ENCODE measurements around the gene WHRN. TPM values are rescaled to one million over a fixed set of nuclear protein-coding genes. Genes with fewer than 3 reads are reported as not detected.
A peak's percentile ranks its signal among the peaks of the same experiment; 100 is the strongest.

The WHRN gene
- polyA plus RNA-seq, 1 donor from 2014 or later: 2.5 TPM

- Histone ChIP-seq H3K9ac (ENCODE audit: low read length) (peak overlapping the region; percentile 73), H2AFZ (ENCODE audit: low read depth, low read length) (peak overlapping the region; percentile 62), H3K9me2 (ENCODE audit: insufficient read depth, low read length) (no peaks in the 10 kb centered on the region), H3K9me3 (ENCODE audit: low read length) (no peaks in the 10 kb centered on the region), H3K27ac (ENCODE audit: low read length) (peak overlapping the region; percentile 59), H3K4me2 (ENCODE audit: low read length) (peak overlapping the region; percentile 83), H3K36me3 (ENCODE audit: insufficient read depth, low read length) (no peaks in the 10 kb centered on the region), H3K4me3 (ENCODE audit: low read length) (peak overlapping the region; percentile 84), H3F3A (ENCODE audit: insufficient read depth, low read length, poor library complexity, severe bottlenecking) (peaks cover 10% of the 10 kb centered on the region), H3K79me2 (replicated peaks; ENCODE audit: insufficient read depth, low read length) (peaks cover 2% of the 10 kb centered on the region), H4K20me1 (ENCODE audit: insufficient read depth) (no peaks in the 10 kb centered on the region), H3K27me3 (ENCODE audit: insufficient read depth, low read depth, low read length) (no peaks in the 10 kb centered on the region)
- no peak for TF ChIP-seq MXI1 (conservative IDR thresholded peaks at IDR 0.05; ENCODE audit: poor library complexity, severe bottlenecking)
- TF ChIP-seq, protein P1, sequence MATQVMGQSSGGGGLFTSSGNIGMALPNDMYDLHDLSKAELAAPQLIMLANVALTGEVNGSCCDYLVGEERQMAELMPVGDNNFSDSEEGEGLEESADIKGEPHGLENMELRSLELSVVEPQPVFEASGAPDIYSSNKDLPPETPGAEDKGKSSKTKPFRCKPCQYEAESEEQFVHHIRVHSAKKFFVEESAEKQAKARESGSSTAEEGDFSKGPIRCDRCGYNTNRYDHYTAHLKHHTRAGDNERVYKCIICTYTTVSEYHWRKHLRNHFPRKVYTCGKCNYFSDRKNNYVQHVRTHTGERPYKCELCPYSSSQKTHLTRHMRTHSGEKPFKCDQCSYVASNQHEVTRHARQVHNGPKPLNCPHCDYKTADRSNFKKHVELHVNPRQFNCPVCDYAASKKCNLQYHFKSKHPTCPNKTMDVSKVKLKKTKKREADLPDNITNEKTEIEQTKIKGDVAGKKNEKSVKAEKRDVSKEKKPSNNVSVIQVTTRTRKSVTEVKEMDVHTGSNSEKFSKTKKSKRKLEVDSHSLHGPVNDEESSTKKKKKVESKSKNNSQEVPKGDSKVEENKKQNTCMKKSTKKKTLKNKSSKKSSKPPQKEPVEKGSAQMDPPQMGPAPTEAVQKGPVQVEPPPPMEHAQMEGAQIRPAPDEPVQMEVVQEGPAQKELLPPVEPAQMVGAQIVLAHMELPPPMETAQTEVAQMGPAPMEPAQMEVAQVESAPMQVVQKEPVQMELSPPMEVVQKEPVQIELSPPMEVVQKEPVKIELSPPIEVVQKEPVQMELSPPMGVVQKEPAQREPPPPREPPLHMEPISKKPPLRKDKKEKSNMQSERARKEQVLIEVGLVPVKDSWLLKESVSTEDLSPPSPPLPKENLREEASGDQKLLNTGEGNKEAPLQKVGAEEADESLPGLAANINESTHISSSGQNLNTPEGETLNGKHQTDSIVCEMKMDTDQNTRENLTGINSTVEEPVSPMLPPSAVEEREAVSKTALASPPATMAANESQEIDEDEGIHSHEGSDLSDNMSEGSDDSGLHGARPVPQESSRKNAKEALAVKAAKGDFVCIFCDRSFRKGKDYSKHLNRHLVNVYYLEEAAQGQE (IDR thresholded peaks at IDR 0.05; ENCODE audit: borderline replicate concordance): no peak
- no peak for TF ChIP-seq TAF1 (IDR thresholded peaks at IDR 0.05; ENCODE audit: low read depth)
- TF ChIP-seq POLR2AphosphoS5 (IDR thresholded peaks at IDR 0.05): no peak
Observed at GRCh38 chr9:114506082-114506390, 763 bp upstream of the WHRN start.

DNA sequence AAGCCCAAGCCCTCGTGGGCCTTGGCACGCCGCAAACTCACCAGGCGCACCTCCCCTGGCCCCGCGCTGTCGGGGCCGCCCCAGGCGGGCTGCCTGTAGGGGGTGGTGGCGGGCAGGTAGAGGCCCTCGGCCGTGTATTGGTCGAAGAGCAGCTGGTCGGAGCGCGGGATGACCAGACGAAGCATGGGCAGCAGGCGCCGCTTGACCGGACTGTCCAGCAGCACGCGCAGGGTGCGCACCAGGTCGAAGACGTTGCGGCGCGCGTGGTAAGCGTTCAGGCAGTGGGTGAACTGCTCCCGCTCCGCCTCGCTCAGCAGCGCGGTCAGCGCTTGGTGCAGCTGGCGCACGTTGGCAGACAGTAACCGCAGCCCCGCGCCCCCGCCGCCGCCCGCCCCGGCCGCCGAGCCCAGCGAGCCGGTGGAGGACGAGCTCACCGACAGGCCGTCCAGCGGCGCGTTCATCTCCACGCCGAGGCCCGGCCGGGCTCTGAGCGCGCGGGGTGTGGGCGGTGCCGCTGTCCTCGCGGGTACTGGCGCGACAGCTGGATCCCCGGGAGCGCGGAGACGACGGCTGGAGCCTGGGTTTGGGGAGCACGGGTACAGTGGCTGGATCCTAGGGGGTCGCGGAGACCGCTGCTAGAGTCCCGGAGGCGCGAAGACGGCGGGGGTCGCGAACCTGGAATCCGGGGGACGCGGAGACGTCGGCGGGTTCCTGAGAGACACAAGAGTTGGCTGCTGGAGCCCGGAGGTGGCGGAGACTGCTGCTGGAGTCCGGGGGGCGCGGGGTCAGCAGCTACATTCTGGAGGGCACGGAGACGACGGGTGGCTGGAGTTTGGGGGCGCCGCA, 709 bp downstream of the WHRN start:
- no peak for TF ChIP-seq SMC3 (conservative IDR thresholded peaks at IDR 0.05; ENCODE audit: poor library complexity)
- peak; percentile 34 for TF ChIP-seq CTCF (IDR thresholded peaks at IDR 0.05; ENCODE audit: poor library complexity, severe bottlenecking)
- no peak for TF ChIP-seq EP300 (conservative IDR thresholded peaks at IDR 0.05; ENCODE audit: poor library complexity, severe bottlenecking)
- TF ChIP-seq EZH2 (IDR thresholded peaks at IDR 0.05; ENCODE audit: borderline replicate concordance, insufficient read depth, low read length, poor library complexity, severe bottlenecking): no peak
- Histone ChIP-seq H3F3A (ENCODE audit: insufficient read depth, low read length, poor library complexity, severe bottlenecking) (peaks cover 10% of the 10 kb centered on the region), H2AFZ (ENCODE audit: low read depth, low read length) (peak overlapping the region; percentile 46), H3K27me3 (ENCODE audit: insufficient read depth, low read depth, low read length) (no peaks in the 10 kb centered on the region), H3K4me3 (ENCODE audit: low read length) (peak overlapping the region; percentile 84), H3K9me2 (ENCODE audit: insufficient read depth, low read length) (no peaks in the 10 kb centered on the region), H4K20me1 (ENCODE audit: insufficient read depth) (no peaks in the 10 kb centered on the region), H3K27ac (ENCODE audit: low read length) (peak overlapping the region; percentile 30), H3K9ac (ENCODE audit: low read length) (peak overlapping the region; percentile 73), H3K9me3 (ENCODE audit: low read length) (no peaks in the 10 kb centered on the region), H3K4me2 (ENCODE audit: low read length) (peak overlapping the region; percentile 69), H3K36me3 (ENCODE audit: insufficient read depth, low read length) (no peaks in the 10 kb centered on the region), H3K79me2 (replicated peaks; ENCODE audit: insufficient read depth, low read length) (peaks cover 9% of the 10 kb centered on the region)

Data from neural cell (in vitro differentiated cells).